Stimulated activated CD8-positive, alpha-beta memory T cell treated with anti-CD3 and anti-CD28 coated beads, Interleukin-12 subunit alpha, Interleukin-12 subunit beta, amount 100 ng/mL, for 1 hour (primary cell): Measurements from ENCODE around the gene KLHL1.

Experiments
- DNase-seq: peaks from one replicate; pipeline ENCODE4 v3.0.0-alpha.2; 2020; ENCODE audit warnings: low read depth

KLHL1 gene

GRCh38 chr13:69683921-69684686, 424.1 kb downstream of the KLHL1 start:
- no peak for DNase-seq

GRCh38 chr13:69681722-69682121, 426.5 kb downstream of the KLHL1 start:
- DNase-seq, result no peak

GRCh38 chr13:69677343-69677742, 430.9 kb downstream of the KLHL1 start:
- DNase-seq, result no peak

- no peak for DNase-seq
These were observed 432.0 kb downstream of the KLHL1 start for GRCh38 chr13:69676286-69676685.

- DNase-seq, result no peak
These were observed 448.1 kb downstream of the KLHL1 start for GRCh38 chr13:69660155-69660554.

GRCh38 chr13:69657676-69658075, 450.6 kb downstream of the KLHL1 start:
- DNase-seq, result no peak

DNA sequence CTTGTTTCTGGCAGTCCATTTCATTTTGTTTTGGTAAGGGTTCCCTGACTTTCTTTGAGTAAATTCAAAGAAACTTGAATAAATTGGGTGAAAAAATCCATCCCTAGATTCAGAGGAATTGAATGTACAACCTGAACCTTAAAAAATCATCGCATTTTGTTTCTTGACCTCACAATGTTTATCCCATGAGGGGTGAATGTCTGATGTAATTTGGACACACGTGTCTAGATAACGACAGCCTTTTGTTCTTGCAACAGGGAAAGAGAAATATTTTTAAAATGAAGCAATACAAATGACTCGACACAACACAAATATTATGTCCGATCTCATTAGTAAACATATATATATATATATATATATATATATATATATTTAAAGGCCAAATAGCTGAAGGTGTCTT, 453.9 kb downstream of the KLHL1 start:
- no peak for DNase-seq
